WI38 (cell line): Measurements from ENCODE around the gene XPNPEP2.

ENCODE experiments used
- H3K4me3 ChIP-seq: 2 replicates; pipeline ENCODE4 v1.5.1; 2011; ENCODE audit warnings: low read depth, mild to moderate bottlenecking, control low read depth, low read length
- CTCF ChIP-seq: IDR thresholded peaks from 2 replicates; pipeline ENCODE4 v1.5.1; 2012; ENCODE audit warnings: low read depth, mild to moderate bottlenecking, control low read depth, low read length

Gene XPNPEP2

GRCh38 chrX:129728061-129728460 lies 10.7 kb upstream of the XPNPEP2 start:
- no peak for TF ChIP-seq CTCF
- H3K4me3 ChIP-seq, result no peak overlapping the region

DNA sequence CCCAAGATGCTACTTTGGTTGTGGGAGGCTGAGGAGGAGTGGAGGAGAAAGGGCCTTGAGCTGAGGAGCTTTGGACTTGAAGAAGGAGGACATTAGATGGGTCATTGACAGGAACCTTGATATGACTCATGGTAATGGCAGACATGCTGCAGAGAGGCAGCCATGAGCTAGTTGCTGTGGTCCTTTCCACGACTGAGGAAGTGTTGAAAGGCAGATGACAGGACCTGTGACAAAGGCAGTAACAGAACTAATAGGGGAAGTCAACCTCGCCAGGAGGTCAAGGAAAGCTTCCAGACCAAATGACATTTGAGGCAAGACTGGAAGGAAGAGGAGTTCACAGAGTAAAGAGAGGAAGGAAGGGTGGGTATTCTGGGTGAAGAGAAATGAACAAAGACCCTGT lies 7.6 kb upstream of the XPNPEP2 start:
- TF ChIP-seq CTCF, result no peak
- H3K4me3 ChIP-seq, result no peak overlapping the region

- no peak for TF ChIP-seq CTCF
These were observed 5.9 kb upstream of the XPNPEP2 start for GRCh38 chrX:129732857-129733256.

GRCh38 chrX:129733335-129733734 lies 5.4 kb upstream of the XPNPEP2 start:
- no peak overlapping the region for H3K4me3 ChIP-seq
- no peak for TF ChIP-seq CTCF

More at GRCh38 chrX:129732857-129733256, 5.9 kb upstream of the XPNPEP2 start:
- no peak overlapping the region for H3K4me3 ChIP-seq

DNA sequence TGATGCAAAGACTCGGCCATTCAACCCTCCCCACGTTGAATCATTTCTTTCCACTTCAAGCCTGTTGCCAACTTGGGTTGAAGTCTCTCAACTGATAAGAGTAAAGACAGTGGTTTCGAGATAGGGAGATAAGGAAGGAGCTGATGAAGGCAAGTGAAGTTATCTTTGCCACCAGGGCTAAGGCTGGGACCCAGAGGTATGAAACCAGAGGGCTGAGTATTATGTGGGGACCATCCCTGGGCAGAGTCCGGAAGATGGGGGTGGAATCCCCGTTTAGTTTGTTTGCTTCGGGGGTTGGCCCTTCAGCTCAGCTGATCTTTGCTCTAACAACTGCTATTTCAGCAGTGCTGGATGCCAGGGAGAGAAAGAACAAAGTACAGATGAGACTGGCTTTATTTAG lies 2.3 kb upstream of the XPNPEP2 start:
- no peak for TF ChIP-seq CTCF
- no peak overlapping the region for H3K4me3 ChIP-seq

DNA sequence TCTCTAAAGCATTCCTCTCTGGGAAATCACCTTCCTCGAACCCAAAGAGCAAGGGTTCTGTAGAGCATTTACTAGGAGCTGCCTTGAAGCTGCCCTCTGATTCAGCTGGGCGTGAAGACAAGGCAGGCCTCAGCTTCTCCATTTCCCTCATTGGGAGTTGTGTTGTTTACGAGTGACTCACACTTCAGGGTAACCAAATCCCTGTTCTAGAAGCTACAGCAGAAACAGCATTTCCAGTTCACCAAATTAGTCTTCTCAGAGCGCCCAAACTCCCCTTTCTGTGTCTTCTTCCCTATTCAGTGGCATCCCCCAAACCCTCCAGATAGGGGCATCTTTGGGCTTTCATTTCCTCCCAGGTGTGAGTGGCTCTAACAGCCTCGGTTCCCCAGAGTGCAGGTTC lies 863 bp upstream of the XPNPEP2 start:
- no peak for TF ChIP-seq CTCF
- no peak overlapping the region for H3K4me3 ChIP-seq

DNA sequence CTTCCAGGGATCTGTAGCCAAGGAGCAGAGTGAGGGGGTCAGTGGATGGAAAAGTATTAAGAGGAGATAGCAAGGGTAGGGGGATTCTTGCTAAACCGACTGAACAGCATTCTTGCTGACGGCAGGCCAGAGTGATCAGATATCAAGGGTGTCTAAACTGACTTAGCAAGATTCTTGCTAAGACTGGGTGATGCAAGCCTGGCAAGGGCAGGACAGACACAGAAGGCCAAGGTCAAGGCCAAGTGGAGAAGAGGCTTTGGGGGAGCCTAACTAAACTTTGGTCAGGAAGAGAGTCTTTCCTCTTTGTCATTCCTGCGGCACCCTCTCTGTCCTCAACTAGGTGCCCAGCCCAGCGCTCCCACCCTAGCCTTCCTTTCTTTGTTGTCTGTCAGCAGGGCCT lies 799 bp downstream of the XPNPEP2 start:
- H3K4me3 ChIP-seq, result no peak overlapping the region
- TF ChIP-seq CTCF, result no peak
